Astrocyte (in vitro differentiated cells and primary cell): ENCODE measurements around the gene FKBP1B. TPM values are rescaled to one million over a fixed set of nuclear protein-coding genes. Genes with fewer than 3 reads are reported as not detected.

ENCODE experiments used
- DNase-seq: peaks from one replicate; pipeline ENCODE4 v3.0.0-alpha.2; 2010; ENCODE audit warnings: low read depth
- FAIRE-seq: peaks from 2 replicates; lab custom pipeline; 2011; peaks lifted over from hg19 to GRCh38; lab: Jason Lieb, UNC
- H2AFZ ChIP-seq: 2 replicates; pipeline ENCODE4 v1.6.0; 2012; ENCODE audit warnings: low read depth, low read length, inconsistent platforms
- H3K27ac ChIP-seq: 2 replicates; pipeline ENCODE4 v1.5.1; 2011; ENCODE audit warnings: low read depth, low read length, inconsistent platforms
- H3K27me3 ChIP-seq: 2 replicates; pipeline ENCODE4 v1.6.0; 2011; ENCODE audit warnings: low read length, inconsistent platforms; ENCODE audit not compliant: insufficient read depth
- H3K36me3 ChIP-seq: 2 replicates; pipeline ENCODE4 v1.5.1; 2011; ENCODE audit warnings: low read length, inconsistent platforms; ENCODE audit not compliant: insufficient read depth
- H3K4me1 ChIP-seq: 2 replicates; pipeline ENCODE4 v1.5.1; 2011; ENCODE audit warnings: low read length, inconsistent platforms; ENCODE audit not compliant: insufficient read depth
- H3K4me2 ChIP-seq: 2 replicates; pipeline ENCODE4 v1.6.0; 2012; ENCODE audit warnings: low read length, inconsistent platforms
- H3K4me3 ChIP-seq: 2 replicates; pipeline ENCODE4 v1.5.1; 2011; ENCODE audit warnings: low read depth, mild to moderate bottlenecking, low read length, inconsistent platforms; ENCODE audit not compliant: insufficient read depth
- H3K79me2 ChIP-seq: 2 replicates; pipeline ENCODE4 v1.6.0; 2012; ENCODE audit warnings: mild to moderate bottlenecking, low read length, inconsistent platforms; ENCODE audit not compliant: insufficient read depth
- H3K9ac ChIP-seq: 2 replicates; pipeline ENCODE4 v1.6.0; 2012; ENCODE audit warnings: mild to moderate bottlenecking, low read length, inconsistent platforms
- H3K9me3 ChIP-seq: 2 replicates; pipeline ENCODE4 v1.5.1; 2012; ENCODE audit warnings: low read depth, mild to moderate bottlenecking, low read length, inconsistent platforms; ENCODE audit not compliant: insufficient read depth
- H4K20me1 ChIP-seq: 2 replicates; pipeline ENCODE4 v1.6.0; 2012; ENCODE audit warnings: low read length, inconsistent platforms; ENCODE audit not compliant: insufficient read depth
- H3K27ac Mint-ChIP-seq: one replicate; pipeline ENCODE4 v1.8.0; 2021; ENCODE audit warnings: mild to moderate bottlenecking, mixed read lengths; ENCODE audit not compliant: unreplicated experiment
- H3K27me3 Mint-ChIP-seq: one replicate; pipeline ENCODE4 v1.8.0; 2021; ENCODE audit warnings: low read depth, mixed read lengths; ENCODE audit not compliant: unreplicated experiment
- H3K36me3 Mint-ChIP-seq: one replicate; pipeline ENCODE4 v1.8.0; 2021; ENCODE audit warnings: low read depth, mixed read lengths; ENCODE audit not compliant: unreplicated experiment
- H3K4me1 Mint-ChIP-seq: one replicate; pipeline ENCODE4 v1.8.0; 2021; ENCODE audit warnings: low read depth, mixed read lengths; ENCODE audit not compliant: unreplicated experiment
- H3K4me3 Mint-ChIP-seq: one replicate; pipeline ENCODE4 v1.8.0; 2021; ENCODE audit warnings: mild to moderate bottlenecking, moderate library complexity, mixed read lengths; ENCODE audit not compliant: unreplicated experiment
- H3K9me3 Mint-ChIP-seq: one replicate; pipeline ENCODE4 v1.8.0; 2021; ENCODE audit warnings: mild to moderate bottlenecking, mixed read lengths; ENCODE audit not compliant: unreplicated experiment
- EZH2 ChIP-seq: IDR thresholded peaks from 2 replicates; pipeline ENCODE4 v1.6.1; 2012; ENCODE audit warnings: mild to moderate bottlenecking, low read length, inconsistent platforms; ENCODE audit not compliant: insufficient read depth
- total RNA-seq: library from RNA; stranded (reverse); gene quantifications from 2 replicates; pipeline ENCODE4 v1.2.1, GENCODE V29; 2021
- TF ChIP-seq, protein P1 (sequence below): IDR thresholded peaks from 2 replicates; pipeline ENCODE4 v1.5.1; 2011; ENCODE audit warnings: low read depth, mild to moderate bottlenecking, inconsistent platforms, low read length, moderate library complexity; ENCODE audit not compliant: insufficient read depth

The FKBP1B gene
- total RNA-seq, 1 donor from 2014 or later = 19.4 TPM

DNA sequence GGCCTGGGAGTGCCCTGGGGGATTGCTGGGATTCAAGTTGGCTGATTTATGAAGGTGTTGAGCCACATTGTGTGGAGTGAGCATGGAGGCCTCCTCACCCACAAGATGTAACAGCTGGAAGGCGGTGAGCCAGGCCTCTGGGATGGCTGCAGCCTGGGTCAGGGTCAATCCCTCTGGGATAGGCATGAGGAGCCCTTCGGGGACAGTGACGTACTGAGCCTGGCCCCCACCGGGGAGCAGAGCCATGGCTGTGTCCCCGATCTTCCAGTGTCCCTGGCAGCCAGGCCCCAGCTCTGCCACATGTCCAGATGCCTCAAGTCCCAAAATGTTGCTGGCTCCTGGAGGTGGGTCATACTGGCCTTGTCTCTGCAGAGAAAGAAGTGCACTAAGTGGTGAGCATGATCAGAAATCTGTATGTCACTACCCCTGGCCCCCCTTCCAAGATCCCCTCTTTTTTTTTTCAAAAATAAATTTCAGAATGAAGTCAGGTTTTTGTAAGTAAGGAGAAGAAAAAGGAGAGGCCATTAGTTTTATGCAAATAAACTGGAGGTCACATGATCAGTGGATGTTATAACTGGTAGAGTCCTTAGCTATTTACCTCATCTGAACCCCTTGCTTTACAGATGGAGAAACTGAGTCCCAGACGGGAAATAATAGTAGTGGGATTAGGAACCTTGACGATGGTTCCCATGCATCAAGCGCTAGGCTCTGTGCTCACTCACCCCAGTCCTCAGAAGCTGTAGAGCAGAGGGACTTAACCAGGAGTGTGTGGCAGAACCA lies 33.4 kb downstream of the FKBP1B start:
- H3K27me3 ChIP-seq = no peaks in the 10 kb centered on the region
- no peaks in the 10 kb centered on the region for H4K20me1 ChIP-seq
- peaks cover 11% of the 10 kb centered on the region for H3K79me2 ChIP-seq
- no peaks in the 10 kb centered on the region for H3K9me3 Mint-ChIP-seq
- H3K4me1 ChIP-seq = peaks cover 8% of the 10 kb centered on the region
- H3K4me2 ChIP-seq = peak overlapping the region; percentile 98
- H3K36me3 ChIP-seq = peaks cover 21% of the 10 kb centered on the region
- no peaks in the 10 kb centered on the region for H3K9me3 ChIP-seq
- DNase-seq = no peak
- H3K27me3 Mint-ChIP-seq = no peaks in the 10 kb centered on the region
- H3K27ac Mint-ChIP-seq = peak overlapping the region; percentile 90
- peak overlapping the region; percentile 83 for H3K27ac ChIP-seq
- peaks cover 14% of the 10 kb centered on the region for H3K36me3 Mint-ChIP-seq
- FAIRE-seq = no peak
- H3K4me1 Mint-ChIP-seq = peaks cover 5% of the 10 kb centered on the region
- H2AFZ ChIP-seq = peak overlapping the region; percentile 95
- TF ChIP-seq EZH2 = no peak
- TF ChIP-seq, protein P1, sequence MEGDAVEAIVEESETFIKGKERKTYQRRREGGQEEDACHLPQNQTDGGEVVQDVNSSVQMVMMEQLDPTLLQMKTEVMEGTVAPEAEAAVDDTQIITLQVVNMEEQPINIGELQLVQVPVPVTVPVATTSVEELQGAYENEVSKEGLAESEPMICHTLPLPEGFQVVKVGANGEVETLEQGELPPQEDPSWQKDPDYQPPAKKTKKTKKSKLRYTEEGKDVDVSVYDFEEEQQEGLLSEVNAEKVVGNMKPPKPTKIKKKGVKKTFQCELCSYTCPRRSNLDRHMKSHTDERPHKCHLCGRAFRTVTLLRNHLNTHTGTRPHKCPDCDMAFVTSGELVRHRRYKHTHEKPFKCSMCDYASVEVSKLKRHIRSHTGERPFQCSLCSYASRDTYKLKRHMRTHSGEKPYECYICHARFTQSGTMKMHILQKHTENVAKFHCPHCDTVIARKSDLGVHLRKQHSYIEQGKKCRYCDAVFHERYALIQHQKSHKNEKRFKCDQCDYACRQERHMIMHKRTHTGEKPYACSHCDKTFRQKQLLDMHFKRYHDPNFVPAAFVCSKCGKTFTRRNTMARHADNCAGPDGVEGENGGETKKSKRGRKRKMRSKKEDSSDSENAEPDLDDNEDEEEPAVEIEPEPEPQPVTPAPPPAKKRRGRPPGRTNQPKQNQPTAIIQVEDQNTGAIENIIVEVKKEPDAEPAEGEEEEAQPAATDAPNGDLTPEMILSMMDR = no peak
- peak overlapping the region; percentile 74 for H3K4me3 ChIP-seq
- peak overlapping the region; percentile 94 for H3K4me3 Mint-ChIP-seq
- peak overlapping the region; percentile 87 for H3K9ac ChIP-seq

GRCh38 chr2:24083567-24084385 lies 34.2 kb downstream of the FKBP1B start:
- Mint-ChIP-seq H3K9me3 (no peaks in the 10 kb centered on the region), H3K27ac (peak overlapping the region; percentile 90), H3K27me3 (no peaks in the 10 kb centered on the region), H3K4me3 (peak overlapping the region; percentile 94), H3K36me3 (peaks cover 14% of the 10 kb centered on the region), H3K4me1 (peaks cover 5% of the 10 kb centered on the region)
- peaks cover 8% of the 10 kb centered on the region for H3K4me1 ChIP-seq
- peak overlapping the region; percentile 98 for H3K4me2 ChIP-seq
- TF ChIP-seq, protein P1 = no peak
- no peak for TF ChIP-seq EZH2
- peak overlapping the region; percentile 95 for H2AFZ ChIP-seq
- H3K9me3 ChIP-seq = no peaks in the 10 kb centered on the region
- H3K9ac ChIP-seq = peak overlapping the region; percentile 87
- no peaks in the 10 kb centered on the region for H3K27me3 ChIP-seq
- peak overlapping the region; percentile 74 for H3K4me3 ChIP-seq
- H3K36me3 ChIP-seq = peaks cover 20% of the 10 kb centered on the region
- H3K27ac ChIP-seq = peak overlapping the region; percentile 83
- FAIRE-seq = no peak
- peak; percentile 76 for DNase-seq
- H4K20me1 ChIP-seq = no peaks in the 10 kb centered on the region
- H3K79me2 ChIP-seq = peaks cover 11% of the 10 kb centered on the region
